Mesenchymal stem cell (in vitro differentiated cells and primary cell): ENCODE data around the gene RBBP6.

Experiments
- DNase-seq: peaks from one replicate; pipeline ENCODE4 v3.0.0-alpha.2; 2013
- H2AFZ ChIP-seq: one replicate; pipeline ENCODE4 v1.6.1; 2013; ENCODE audit warnings: low read depth, mild to moderate bottlenecking, control low read depth, inconsistent platforms, low read length, moderate library complexity
- H2AK5ac ChIP-seq: 2 replicates; pipeline ENCODE4 v1.6.1; 2013; ENCODE audit warnings: low read length, moderate library complexity, mild to moderate bottlenecking, inconsistent platforms; ENCODE audit not compliant: severe bottlenecking
- H2BK120ac ChIP-seq: one replicate; pipeline ENCODE4 v1.6.1; 2013; ENCODE audit warnings: low read depth, mild to moderate bottlenecking, inconsistent platforms, low read length, moderate library complexity
- H2BK12ac ChIP-seq, 2 experiments: one replicate each; pipeline ENCODE4 v1.6.1; 2013; ENCODE audit warnings: inconsistent platforms in 2 of 2, low read length in 2 of 2, mild to moderate bottlenecking in 2 of 2, moderate library complexity in 2 of 2, control low read depth in 1 of 2
- H2BK15ac ChIP-seq: one replicate; pipeline ENCODE4 v1.6.1; 2013; ENCODE audit warnings: mild to moderate bottlenecking, low read depth, inconsistent platforms; ENCODE audit not compliant: poor library complexity, severe bottlenecking
- H2BK5ac ChIP-seq: 2 replicates; pipeline ENCODE4 v1.6.1; 2013; ENCODE audit warnings: low read depth, mild to moderate bottlenecking, low read length, control low read depth, inconsistent platforms; ENCODE audit not compliant: poor library complexity, severe bottlenecking
- H3K14ac ChIP-seq, 2 experiments: one replicate each; pipeline ENCODE4 v1.6.1; 2013; ENCODE audit warnings: inconsistent platforms in 2 of 2, low read length in 2 of 2, control low read depth in 1 of 2, mild to moderate bottlenecking in 1 of 2, moderate library complexity in 1 of 2
- H3K18ac ChIP-seq, 2 experiments: one replicate each; pipeline ENCODE4 v1.6.1; 2013; ENCODE audit warnings: inconsistent platforms in 2 of 2, low read length in 2 of 2, control low read depth in 1 of 2, low read depth in 1 of 2, mild to moderate bottlenecking in 1 of 2
- H3K23ac ChIP-seq, 2 experiments: one replicate each; pipeline ENCODE4 v1.6.1; 2013; ENCODE audit warnings: inconsistent platforms in 2 of 2, low read length in 2 of 2, mild to moderate bottlenecking in 2 of 2, moderate library complexity in 2 of 2, control low read depth in 1 of 2
- H3K27ac ChIP-seq: 2 replicates; pipeline ENCODE4 v1.5.1; 2013; ENCODE audit warnings: mild to moderate bottlenecking, moderate library complexity, low read length, control low read depth, inconsistent platforms; ENCODE audit not compliant: poor library complexity, severe bottlenecking
- H3K27me3 ChIP-seq, 2 experiments: 2 replicates each; pipeline versions ENCODE4 v1.6.1 to v1.7.0; 2013; ENCODE audit warnings: low read length in 2 of 2, mild to moderate bottlenecking in 2 of 2, moderate library complexity in 2 of 2, control low read depth in 1 of 2, inconsistent platforms in 1 of 2; ENCODE audit not compliant: control insufficient read depth in 1 of 2, insufficient read depth in 1 of 2
- H3K36me3 ChIP-seq, 2 experiments: 2 replicates each; pipeline versions ENCODE4 v1.6.1 to v1.7.0; 2013; ENCODE audit warnings: low read length in 2 of 2, control low read depth in 1 of 2, inconsistent platforms in 1 of 2, low read depth in 1 of 2, mild to moderate bottlenecking in 1 of 2; ENCODE audit not compliant: insufficient read depth in 2 of 2, control insufficient read depth in 1 of 2
- H3K4ac ChIP-seq, 2 experiments: one replicate each; pipeline ENCODE4 v1.6.1; 2013; ENCODE audit warnings: inconsistent platforms in 2 of 2, low read length in 2 of 2, mild to moderate bottlenecking in 2 of 2, moderate library complexity in 2 of 2, control low read depth in 1 of 2, low read depth in 1 of 2
- H3K4me1 ChIP-seq: 2 replicates; pipeline ENCODE4 v1.6.1; 2013; ENCODE audit warnings: low read depth, low read length, control low read depth; ENCODE audit not compliant: control insufficient read depth, insufficient read depth
- H3K4me2 ChIP-seq: 2 replicates; pipeline ENCODE4 v1.6.1; 2013; ENCODE audit warnings: low read length, mild to moderate bottlenecking, inconsistent platforms; ENCODE audit not compliant: poor library complexity, severe bottlenecking
- H3K4me3 ChIP-seq, 2 experiments: 2 replicates each; pipeline versions ENCODE4 v1.5.1 to v1.7.0; 2013; ENCODE audit warnings: low read length in 2 of 2, mild to moderate bottlenecking in 2 of 2, control low read depth in 1 of 2, low read depth in 1 of 2; ENCODE audit not compliant: insufficient read depth in 1 of 2
- H3K79me1 ChIP-seq: replicated peaks from 2 replicates; pipeline ENCODE4 v1.6.1; 2013; ENCODE audit warnings: mild to moderate bottlenecking, control low read depth, low read length, inconsistent platforms; ENCODE audit not compliant: poor library complexity, severe bottlenecking
- H3K9ac ChIP-seq: 2 replicates; pipeline ENCODE4 v1.7.0; 2013; ENCODE audit warnings: mild to moderate bottlenecking, low read length, moderate library complexity
- H3K9me3 ChIP-seq: 2 replicates; pipeline ENCODE4 v1.7.0; 2013; ENCODE audit warnings: mild to moderate bottlenecking, low read length; ENCODE audit not compliant: control insufficient read depth
- H4K8ac ChIP-seq: one replicate; pipeline ENCODE4 v1.6.1; 2013; ENCODE audit warnings: inconsistent platforms, mild to moderate bottlenecking, low read length, moderate library complexity
- H4K91ac ChIP-seq: one replicate; pipeline ENCODE4 v1.6.1; 2013; ENCODE audit warnings: mild to moderate bottlenecking, low read length, inconsistent platforms
- WGBS: methylation state at CpG from one replicate; pipeline ENCODE4 v1.1.7; 2013; ENCODE audit warnings: mixed read lengths; 5-methylcytosine and 5-hydroxymethylcytosine counted together

RBBP6 gene

DNA sequence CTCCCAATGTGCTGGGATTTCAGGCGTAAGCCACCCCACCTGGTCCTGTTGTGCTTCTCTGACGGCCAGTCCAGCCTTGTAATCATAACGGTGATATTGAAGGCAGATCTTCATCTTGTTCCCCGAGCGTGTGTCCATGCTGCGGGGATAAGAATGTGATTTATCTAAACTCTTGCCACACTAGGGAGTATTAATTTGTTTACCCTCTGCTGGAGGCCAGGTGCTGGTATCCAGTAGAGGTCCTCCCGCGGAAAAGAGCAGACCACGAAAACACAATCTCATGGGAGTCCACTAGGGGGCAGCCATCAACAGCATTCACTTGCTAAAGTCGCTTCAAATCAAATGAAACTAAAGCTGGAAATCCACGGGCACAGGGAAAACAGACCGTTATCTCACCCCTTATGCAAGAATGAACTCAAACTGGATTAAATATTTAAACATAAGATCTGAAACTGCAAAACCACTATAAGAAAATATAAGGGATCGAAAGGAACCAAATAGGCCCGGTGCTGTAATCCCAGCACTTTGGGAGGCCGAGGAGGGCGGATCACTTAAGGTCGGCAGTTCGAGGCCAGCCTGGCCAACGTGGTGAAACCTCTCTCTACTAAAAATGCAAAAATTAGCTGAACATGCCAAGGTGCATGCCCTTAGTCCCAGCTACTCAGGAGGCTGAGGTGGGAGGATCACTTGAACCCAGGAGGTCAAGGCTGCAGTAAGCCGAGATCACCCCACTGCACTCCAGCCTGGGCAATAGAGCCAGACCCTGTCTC lies 22.3 kb upstream of the RBBP6 start:
- no peak overlapping the region for H3K23ac ChIP-seq
- no peak overlapping the region for H2AK5ac ChIP-seq
- H2BK120ac ChIP-seq: no peak overlapping the region

DNA sequence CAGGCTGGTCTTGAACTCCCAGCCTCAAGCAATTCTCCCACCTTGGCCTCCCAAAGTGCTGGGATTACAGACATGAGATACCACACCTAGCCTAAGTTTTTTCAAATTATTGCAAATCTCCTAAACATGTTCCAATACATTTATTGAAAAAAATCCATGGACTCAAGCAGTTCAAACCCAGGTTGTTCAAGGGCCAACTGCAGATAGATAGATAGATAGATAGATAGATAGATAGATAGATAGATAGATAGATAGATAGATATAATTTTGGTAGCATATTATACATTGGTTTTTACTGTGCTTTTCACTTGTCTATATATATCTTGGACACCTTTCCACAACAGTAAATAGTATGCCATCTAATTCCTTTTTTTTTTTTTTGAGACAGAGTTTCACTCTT lies 20.9 kb upstream of the RBBP6 start:
- Histone ChIP-seq H2BK15ac (no peak overlapping the region), H3K4ac (no peak overlapping the region), H2BK5ac (no peak overlapping the region), H3K9me3 (no peaks in the 10 kb centered on the region), H3K27me3 (peaks cover 0 to 10% of the 10 kb centered on the region in 2 experiments), H3K4me2 (no peak overlapping the region), H4K8ac (no peak overlapping the region), H3K4me1 (peaks cover 2% of the 10 kb centered on the region), H3K79me1 (no peaks in the 10 kb centered on the region), H3K18ac (no peak overlapping the region), H3K36me3 (no peaks in the 10 kb centered on the region), H2AFZ (no peak overlapping the region), H3K14ac (no peak overlapping the region), H3K27ac (no peak overlapping the region), H3K23ac (no peak overlapping the region), H2BK12ac (no peak overlapping the region), H2BK120ac (no peak overlapping the region), H4K91ac (no peak overlapping the region), H2AK5ac (no peak overlapping the region), H3K9ac (no peak overlapping the region), H3K4me3 (no peak overlapping the region)
- DNase-seq: no peak

More for the DNA sequence above, 22.3 kb upstream of the RBBP6 start:
- peak; percentile 85 for DNase-seq
- Histone ChIP-seq H3K4me2 (no peak overlapping the region), H3K14ac (no peak overlapping the region), H3K4me1 (no peaks in the 10 kb centered on the region), H2BK15ac (no peak overlapping the region), H2BK5ac (no peak overlapping the region), H3K9ac (peak overlapping the region; percentile 83), H4K8ac (no peak overlapping the region), H2BK12ac (no peak overlapping the region), H3K4me3 (peak overlapping the region in 1 of 2 experiments; percentile 66), H3K9me3 (no peaks in the 10 kb centered on the region), H4K91ac (no peak overlapping the region), H3K36me3 (no peaks in the 10 kb centered on the region), H3K27me3 (peaks cover 0 to 10% of the 10 kb centered on the region in 2 experiments), H3K4ac (no peak overlapping the region), H2AFZ (no peak overlapping the region), H3K18ac (no peak overlapping the region), H3K27ac (no peak overlapping the region), H3K79me1 (no peaks in the 10 kb centered on the region)
- 41% methylated on average over 20 of the region's 20 CpGs for WGBS

DNA sequence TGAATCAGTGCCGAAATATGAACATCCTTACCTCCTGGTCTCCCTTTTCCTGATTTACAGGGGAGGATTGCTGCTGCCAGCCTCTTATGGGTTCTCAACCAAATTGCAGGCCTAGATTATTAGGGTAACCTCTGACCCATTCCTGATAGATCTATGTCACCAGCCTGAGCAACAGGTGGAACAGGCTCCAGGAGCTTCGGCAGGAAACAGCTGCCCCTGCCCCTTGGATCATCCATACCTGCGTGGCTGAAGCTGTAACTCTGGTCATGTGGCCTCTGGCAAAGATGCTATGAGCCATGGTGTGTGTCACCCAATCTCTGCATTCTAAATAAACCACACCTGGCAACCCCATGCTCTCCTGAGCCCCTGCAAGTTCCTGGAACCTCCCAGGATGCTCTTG lies 18.4 kb upstream of the RBBP6 start:
- no peak overlapping the region for H3K4ac ChIP-seq
- H3K4me2 ChIP-seq: no peak overlapping the region

DNA sequence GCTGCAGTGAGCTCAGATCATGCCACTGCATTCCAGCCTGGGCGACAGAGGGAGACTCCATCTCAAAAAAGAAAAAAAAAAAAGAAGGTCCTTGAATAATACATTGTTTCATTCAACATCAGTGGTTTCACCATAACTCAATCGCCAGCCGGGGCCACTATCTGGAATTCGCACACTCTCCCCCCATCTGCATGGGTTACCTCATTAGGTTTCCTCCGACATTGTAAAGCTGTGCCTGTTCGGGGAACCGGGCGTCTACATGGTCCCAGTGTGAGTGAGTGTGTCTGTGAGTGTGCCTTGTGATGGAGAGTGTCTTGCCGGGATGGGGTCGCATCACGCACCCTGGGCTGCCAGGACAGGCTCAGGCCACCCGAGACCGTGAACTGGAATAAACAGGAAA lies 16.6 kb upstream of the RBBP6 start:
- H3K4me3 ChIP-seq: no peak overlapping the region
- H3K27me3 ChIP-seq: no peaks in the 10 kb centered on the region
- H3K27ac ChIP-seq: no peak overlapping the region
- H3K14ac ChIP-seq: no peak overlapping the region
- no peak overlapping the region for H2BK5ac ChIP-seq
- H2AFZ ChIP-seq: no peak overlapping the region
- no peak overlapping the region for H3K9ac ChIP-seq
- H4K91ac ChIP-seq: no peak overlapping the region
- no peaks in the 10 kb centered on the region for H3K79me1 ChIP-seq
- H4K8ac ChIP-seq: no peak overlapping the region
- peaks cover 2% of the 10 kb centered on the region for H3K4me1 ChIP-seq
- no peak overlapping the region for H2AK5ac ChIP-seq
- WGBS: 84% methylated on average over 7 of the region's 13 CpGs
- no peak overlapping the region for H2BK12ac ChIP-seq
- no peak overlapping the region for H3K4ac ChIP-seq
- no peak overlapping the region for H2BK15ac ChIP-seq
- H3K9me3 ChIP-seq: no peaks in the 10 kb centered on the region
- no peak overlapping the region for H3K4me2 ChIP-seq
- H3K23ac ChIP-seq: no peak overlapping the region
- no peak for DNase-seq
- H3K36me3 ChIP-seq: no peaks in the 10 kb centered on the region
- no peak overlapping the region for H2BK120ac ChIP-seq
- H3K18ac ChIP-seq: no peak overlapping the region

More for the DNA sequence above, 18.4 kb upstream of the RBBP6 start:
- Histone ChIP-seq H3K27ac (no peak overlapping the region), H2BK12ac (no peak overlapping the region), H2AK5ac (no peak overlapping the region), H3K9me3 (no peaks in the 10 kb centered on the region), H2AFZ (no peak overlapping the region), H3K27me3 (peaks cover 0 to 2% of the 10 kb centered on the region in 2 experiments), H2BK15ac (no peak overlapping the region), H4K8ac (no peak overlapping the region), H3K9ac (no peak overlapping the region), H3K4me1 (peaks cover 2% of the 10 kb centered on the region), H3K23ac (no peak overlapping the region), H2BK120ac (no peak overlapping the region), H3K18ac (no peak overlapping the region), H3K14ac (no peak overlapping the region), H3K79me1 (no peaks in the 10 kb centered on the region), H2BK5ac (no peak overlapping the region), H4K91ac (no peak overlapping the region), H3K36me3 (no peaks in the 10 kb centered on the region), H3K4me3 (no peak overlapping the region)
- WGBS: 89% methylated on average over 3 of the region's 3 CpGs
- no peak for DNase-seq
